CD4-positive, alpha-beta T cell (primary cell): Measurements from ENCODE around the gene TCF12. TPM values are rescaled to one million over a fixed set of nuclear protein-coding genes. Genes with fewer than 3 reads are reported as not detected.

ENCODE experiments used
- ATAC-seq: fragments of 200-7000 bp; cut with Tn5 transposase; one replicate; pipeline ENCODE4 v1.10.0; 2022; ENCODE audit warnings: mild to moderate bottlenecking; ENCODE audit not compliant: poor library complexity
- CTCF ChIA-PET: fragments of 350-600 bp; sonication (Branson Sonifier 250); formaldehyde crosslinking; loops from one replicate; lab custom pipeline; 2021; ENCODE audit warnings: antibody characterized with exemption, inconsistent platforms; lab: Charles Lee
- POLR2A ChIA-PET: fragments of 350-600 bp; sonication (Branson Sonifier 250); formaldehyde crosslinking; loops from one replicate; lab custom pipeline; 2021; ENCODE audit warnings: antibody characterized with exemption, inconsistent platforms; lab: Charles Lee
- DNase-seq, 14 experiments: peaks; one replicate each; pipeline ENCODE4 v3.0.0-alpha.2; 2013 to 2020; ENCODE audit warnings: mixed read lengths in 2 of 14
- H3K27ac ChIP-seq, 2 donors: one replicate each; pipeline versions ENCODE4 v1.5.1 to v1.7.0; 2013; ENCODE audit warnings: low read length in 2 of 2, low read depth in 1 of 2, mild to moderate bottlenecking in 1 of 2
- H3K27me3 ChIP-seq, 2 experiments: 1 replicate in 1 of 2; 2 replicates in 1 of 2; pipeline versions ENCODE4 v1.6.1 to v1.7.0; 2013; ENCODE audit warnings: low read length in 2 of 2, control low read depth in 1 of 2, mild to moderate bottlenecking in 1 of 2, moderate library complexity in 1 of 2; ENCODE audit not compliant: insufficient read depth in 2 of 2, control insufficient read depth in 1 of 2
- H3K36me3 ChIP-seq: one replicate; pipeline ENCODE4 v1.6.1; 2013; ENCODE audit warnings: low read length, control low read depth; ENCODE audit not compliant: insufficient read depth
- H3K4me1 ChIP-seq: one replicate; pipeline ENCODE4 v1.6.1; 2013; ENCODE audit warnings: low read length, control low read depth; ENCODE audit not compliant: insufficient read depth
- H3K4me3 ChIP-seq: one replicate; pipeline ENCODE4 v1.5.1; 2013; ENCODE audit warnings: mild to moderate bottlenecking, low read length, moderate library complexity
- H3K9me3 ChIP-seq, 2 experiments: 1 replicate in 1 of 2; 2 replicates in 1 of 2; pipeline versions ENCODE4 v1.6.1 to v1.7.0; 2013; ENCODE audit warnings: low read length in 2 of 2, mild to moderate bottlenecking in 2 of 2, control low read depth in 1 of 2, moderate library complexity in 1 of 2; ENCODE audit not compliant: control insufficient read depth in 1 of 2, insufficient read depth in 1 of 2
- H3K27ac Mint-ChIP-seq: one replicate; pipeline ENCODE4 v1.8.0; 2020; ENCODE audit warnings: mixed read lengths
- H3K27me3 Mint-ChIP-seq: one replicate; pipeline ENCODE4 v1.8.0; 2021; ENCODE audit warnings: mixed read lengths
- H3K36me3 Mint-ChIP-seq: one replicate; pipeline ENCODE4 v1.8.0; 2021; ENCODE audit warnings: low read depth, mixed read lengths
- H3K4me1 Mint-ChIP-seq: one replicate; pipeline ENCODE4 v1.8.0; 2021; ENCODE audit warnings: low read depth, mixed read lengths
- H3K4me3 Mint-ChIP-seq: one replicate; pipeline ENCODE4 v1.8.0; 2020; ENCODE audit warnings: mild to moderate bottlenecking, mixed read lengths
- H3K9me3 Mint-ChIP-seq: one replicate; pipeline ENCODE4 v1.8.0; 2020; ENCODE audit warnings: mixed read lengths
- CTCF ChIP-seq: fragments of 200-600 bp; IDR thresholded peaks from one replicate; pipeline ENCODE4 v1.8.0; 2022; ENCODE audit warnings: antibody characterized with exemption, mild to moderate bottlenecking
- intact Hi-C, 2 experiments: fragments of 100-400 bp; cut with DNase I in 1 of 2; cut with micrococcal nuclease in 1 of 2; formaldehyde crosslinking; loops; one replicate each; pipeline versions ENCODE4 v1.15.1 to v1.9.0; 2023 to 2025; cut with DNase I, micrococcal nuclease
- total RNA-seq, 174 experiments: library from RNA in 2 of 174; stranded (reverse) in 2 of 174; gene quantifications; one replicate each; pipeline ENCODE4 v1.2.3 and lab custom pipeline; 2021 to 2026

The TCF12 gene
- total RNA-seq, 2 experiments from 2014 or later, result 54.0 TPM

- Histone ChIP-seq H3K36me3 (no peaks in the 10 kb centered on the region), H3K9me3 (no peaks in the 10 kb centered on the region), H3K4me3 (no peak overlapping the region), H3K27me3 (no peaks in the 10 kb centered on the region), H3K27ac (no peak overlapping the region), H3K4me1 (no peaks in the 10 kb centered on the region)
- CTCF ChIA-PET, result no interaction called here
- H3K36me3 Mint-ChIP-seq, result peaks cover 12% of the 10 kb centered on the region
- DNase-seq, result no peak
- intact Hi-C loops, result no loop called here
- H3K4me3 Mint-ChIP-seq, result no peak overlapping the region
- no peaks in the 10 kb centered on the region for H3K27me3 Mint-ChIP-seq
- no peak for TF ChIP-seq CTCF
- no peak for ATAC-seq
- POLR2A ChIA-PET, result no interaction called here
- H3K9me3 Mint-ChIP-seq, result peaks cover 3% of the 10 kb centered on the region
- no peak overlapping the region for H3K27ac Mint-ChIP-seq
- peaks cover 46% of the 10 kb centered on the region for H3K4me1 Mint-ChIP-seq
Measured at GRCh38 chr15:57109005-57109404, 190.6 kb downstream of the TCF12 start.

DNA sequence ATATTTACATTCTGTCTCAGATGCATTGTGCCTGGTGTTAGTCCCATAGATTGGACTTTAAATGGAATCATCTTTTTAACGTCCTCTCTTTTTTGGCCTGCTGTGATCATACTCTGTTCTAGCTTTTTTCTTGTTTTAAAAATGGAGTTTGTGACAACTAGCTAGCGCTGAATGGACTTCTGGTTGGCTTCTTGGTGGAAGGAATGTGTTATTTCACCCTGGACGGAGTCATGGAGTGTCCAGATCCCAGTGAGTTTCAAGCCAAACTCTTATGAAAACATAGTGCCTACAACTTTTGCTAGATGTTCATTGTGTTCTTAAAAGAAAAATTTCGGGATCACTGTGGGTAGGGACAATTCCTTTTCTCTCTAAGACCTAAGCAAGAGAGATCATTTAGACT is 192.6 kb downstream of the TCF12 start:
- Histone ChIP-seq H3K27me3 (no peaks in the 10 kb centered on the region), H3K9me3 (no peaks in the 10 kb centered on the region), H3K4me1 (no peaks in the 10 kb centered on the region), H3K27ac (no peak overlapping the region), H3K4me3 (no peak overlapping the region), H3K36me3 (no peaks in the 10 kb centered on the region)
- Mint-ChIP-seq H3K27ac (no peak overlapping the region), H3K27me3 (no peaks in the 10 kb centered on the region), H3K4me1 (peaks cover 57% of the 10 kb centered on the region), H3K4me3 (no peak overlapping the region), H3K36me3 (peaks cover 10% of the 10 kb centered on the region), H3K9me3 (no peaks in the 10 kb centered on the region)
- ATAC-seq (no peak), DNase-seq (no peak)
- intact Hi-C loops, result no loop called here
- ChIA-PET CTCF (no interaction called here), POLR2A (no interaction called here)
- TF ChIP-seq CTCF, result no peak

DNA sequence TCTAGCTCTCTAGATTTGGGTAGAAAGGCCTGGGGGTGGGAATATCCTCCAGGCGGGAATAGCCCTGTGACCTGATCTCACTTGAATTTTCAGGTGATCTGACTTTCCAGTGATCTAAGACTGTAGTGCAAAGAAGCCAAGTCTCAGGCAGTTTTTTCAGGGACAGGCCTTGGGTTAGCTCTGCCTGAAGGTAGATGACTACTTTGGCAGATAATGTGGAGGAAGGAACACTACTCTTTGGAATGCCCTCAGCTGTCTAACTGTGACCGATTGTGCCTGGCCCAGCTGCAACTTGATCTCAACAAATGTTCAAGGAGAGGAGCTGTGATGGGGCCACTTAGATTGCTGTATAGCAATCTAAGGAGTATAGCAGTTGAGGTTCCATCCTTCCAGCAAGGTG is 193.7 kb downstream of the TCF12 start:
- H3K4me1 Mint-ChIP-seq, result peaks cover 53% of the 10 kb centered on the region
- intact Hi-C loops, result no loop called here
- H3K9me3 Mint-ChIP-seq, result no peaks in the 10 kb centered on the region
- H3K27me3 Mint-ChIP-seq, result no peaks in the 10 kb centered on the region
- H3K4me3 Mint-ChIP-seq, result no peak overlapping the region
- ChIA-PET CTCF (no interaction called here), POLR2A (no interaction called here)
- Histone ChIP-seq H3K9me3 (no peaks in the 10 kb centered on the region), H3K4me3 (no peak overlapping the region), H3K4me1 (no peaks in the 10 kb centered on the region), H3K27ac (no peak overlapping the region), H3K36me3 (no peaks in the 10 kb centered on the region), H3K27me3 (no peaks in the 10 kb centered on the region)
- no peak for ATAC-seq
- no peak overlapping the region for H3K27ac Mint-ChIP-seq
- no peak for TF ChIP-seq CTCF
- peaks cover 4% of the 10 kb centered on the region for H3K36me3 Mint-ChIP-seq
- DNase-seq, result no peak
